HepG2 (cell line): ENCODE results near the gene CKLF. TPM values are rescaled to one million over a fixed set of nuclear protein-coding genes. Genes with fewer than 3 reads are reported as not detected.
A peak's percentile ranks its signal among the peaks of the same experiment; 100 is the strongest.

ENCODE experiments used
- CREBL2 ChIP-seq: sonication (generic); formaldehyde crosslinking; IDR thresholded peaks from 2 replicates; pipeline ENCODE4 v1.8.1; 2023; ENCODE audit warnings: missing genetic modification reagents, mild to moderate bottlenecking, borderline replicate concordance
- FOXK2 ChIP-seq: fragments of 450-650 bp; IDR thresholded peaks from 2 replicates; pipeline ENCODE4 v1.6.1; 2016
- GATAD2A ChIP-seq: IDR thresholded peaks from 2 replicates; pipeline ENCODE4 v1.6.1; 2016
- GTF2F1 ChIP-seq: fragments of 150-350 bp; IDR thresholded peaks from 2 replicates; pipeline ENCODE4 v1.6.1; 2014; ENCODE audit warnings: low read length
- HES4 ChIP-seq: sonication (generic); formaldehyde crosslinking; IDR thresholded peaks from 2 replicates; pipeline ENCODE4 v1.9.0; 2021; ENCODE audit warnings: mild to moderate bottlenecking, missing genetic modification reagents, borderline replicate concordance
- HOMEZ ChIP-seq: IDR thresholded peaks from 2 replicates; pipeline ENCODE4 v1.6.1; 2016; ENCODE audit warnings: low read depth
- HOXD1 ChIP-seq: sonication (generic); formaldehyde crosslinking; IDR thresholded peaks from 2 replicates; pipeline ENCODE4 v1.5.0; 2020; ENCODE audit warnings: missing genetic modification reagents
- KAT8 ChIP-seq: IDR thresholded peaks from 2 replicates; pipeline ENCODE4 v1.6.1; 2016; ENCODE audit warnings: missing genetic modification reagents, missing compliant biosample characterization
- KLF15 ChIP-seq: sonication (generic); formaldehyde crosslinking; IDR thresholded peaks from 2 replicates; pipeline ENCODE4 v1.8.1; 2023; ENCODE audit warnings: borderline replicate concordance, mild to moderate bottlenecking, inconsistent platforms, missing genetic modification reagents, mixed read lengths
- KLF16 ChIP-seq, 2 experiments: sonication (generic) in 1 of 2; formaldehyde crosslinking in 1 of 2; IDR thresholded peaks; 2 replicates each; pipeline versions ENCODE4 v1.6.1 to v1.8.0; 2016 to 2023; ENCODE audit warnings: missing genetic modification reagents in 2 of 2, missing compliant biosample characterization in 1 of 2
- MBD4 ChIP-seq: IDR thresholded peaks from 2 replicates; pipeline ENCODE4 v1.6.1; 2012; ENCODE audit warnings: low read length, inconsistent platforms, borderline replicate concordance
- MIER2 ChIP-seq: IDR thresholded peaks from 2 replicates; pipeline ENCODE4 v1.6.1; 2016; ENCODE audit warnings: missing biosample characterization, missing genetic modification reagents
- NAIF1 ChIP-seq: sonication (generic); formaldehyde crosslinking; IDR thresholded peaks from 2 replicates; pipeline ENCODE4 v1.5.0; 2020; ENCODE audit warnings: mild to moderate bottlenecking, missing genetic modification reagents, borderline replicate concordance
- PLRG1 ChIP-seq: fragments of 450-650 bp; conservative IDR thresholded peaks from 2 replicates; pipeline ENCODE4 v1.6.1; 2016
- SPEN ChIP-seq: sonication (generic); formaldehyde crosslinking; IDR thresholded peaks from 2 replicates; pipeline ENCODE4 v1.5.1; 2020; ENCODE audit warnings: low read depth, mild to moderate bottlenecking, missing genetic modification reagents
- THAP9 ChIP-seq: sonication (generic); formaldehyde crosslinking; IDR thresholded peaks from 2 replicates; pipeline ENCODE4; 2020; ENCODE audit warnings: missing genetic modification reagents, mild to moderate bottlenecking, borderline replicate concordance
- ZBTB42 ChIP-seq: sonication (generic); formaldehyde crosslinking; IDR thresholded peaks from 2 replicates; pipeline ENCODE4 v1.5.0; 2020; ENCODE audit warnings: mild to moderate bottlenecking, missing genetic modification reagents
- ZFP91 ChIP-seq: sonication (generic); formaldehyde crosslinking; IDR thresholded peaks from 2 replicates; pipeline ENCODE4 v1.9.0; 2022; ENCODE audit warnings: missing genetic modification reagents, mild to moderate bottlenecking, borderline replicate concordance
- ZNF101 ChIP-seq: sonication (generic); formaldehyde crosslinking; IDR thresholded peaks from 2 replicates; pipeline ENCODE4 v1.4.0; 2020; ENCODE audit warnings: mild to moderate bottlenecking, low read depth, missing genetic modification reagents, borderline replicate concordance
- ZNF382 ChIP-seq: sonication (generic); formaldehyde crosslinking; IDR thresholded peaks from 2 replicates; pipeline ENCODE4 v1.5.0; 2020; ENCODE audit warnings: missing genetic modification reagents, mild to moderate bottlenecking, borderline replicate concordance
- ZNF770 ChIP-seq: sonication (generic); formaldehyde crosslinking; IDR thresholded peaks from 2 replicates; pipeline ENCODE4 v1.5.0; 2020; ENCODE audit warnings: mild to moderate bottlenecking, missing genetic modification reagents
- ZNF776 ChIP-seq: sonication (generic); formaldehyde crosslinking; IDR thresholded peaks from 2 replicates; pipeline ENCODE4 v1.4.0; 2020; ENCODE audit warnings: mild to moderate bottlenecking, missing genetic modification reagents
- ZSCAN9 ChIP-seq: IDR thresholded peaks from 2 replicates; pipeline ENCODE4 v1.6.1; 2016; ENCODE audit warnings: borderline replicate concordance
- polyA plus RNA-seq, 8 experiments: library from polyadenylated mRNA; depleted of rRNA in 3 of 8; stranded (reverse) in 7 of 8; unstranded in 1 of 8; fragments of >200 nt; fragmentation: Illumina TruSeq in 4 of 8; extraction: Trizol in 4 of 8; gene quantifications; 2 replicates each; pipeline versions ENCODE4 v1.2.1 to v1.2.3, GENCODE V29; 2011 to 2016; ENCODE audit warnings: low read depth in 4 of 8, missing spikeins in 1 of 8, mixed read lengths in 1 of 8; ENCODE audit not compliant: insufficient read depth in 1 of 8
- total RNA-seq, 5 experiments: library from RNA; depleted of rRNA; stranded (reverse); fragments of >200 nt; fragmentation: Illumina TruSeq; extraction: Trizol; gene quantifications; 2 replicates each; pipeline ENCODE4 v1.2.3, GENCODE V29; 2016; ENCODE audit warnings: low read depth in 1 of 5

CKLF gene
- total and polyA plus RNA-seq, 2 of the 13 experiments (the other 11 are each of a cell fraction or from before 2014, with no cell fraction given): 120 to 167 TPM

GRCh38 chr16:66588981-66589713, 36.8 kb downstream of the CKLF start (continued):
- TF ChIP-seq ZNF776 (CRISPR knock-in tag) (no peak), KLF16 (CRISPR knock-in tag; IDR thresholded peaks at IDR 0.05) (no peak), MIER2 (0 out of 2 replicates have a peak, but pooled peaks have one; percentile 25), FOXK2 (no peak), GTF2F1 (no peak), PLRG1 (no peak), MBD4 (no peak), NAIF1 (0 out of 2 replicates have a peak, but pooled peaks have one; percentile 9), GATAD2A (0 out of 2 replicates have a peak, but pooled peaks have one; percentile 10), ZSCAN9 (CRISPR knock-in tag) (no peak), HOMEZ (CRISPR knock-in tag) (no peak), ZNF101 (CRISPR knock-in tag) (no peak), KLF15 (no peak), ZBTB42 (no peak), KAT8 (CRISPR knock-in tag) (no peak), THAP9 (CRISPR knock-in tag) (no peak), HOXD1 (no peak), ZFP91 (CRISPR knock-in tag) (peak; percentile 37), CREBL2 (no peak), ZNF770 (CRISPR knock-in tag) (0 out of 2 replicates have a peak, but pooled peaks have one; percentile 32), SPEN (CRISPR knock-in tag) (no peak), ZNF382 (CRISPR knock-in tag) (no peak), HES4 (CRISPR knock-in tag) (no peak)
